ENCODE measurements around the gene C9orf72.
"Not testable (repeated sequence)": the region's sequence is repeated elsewhere in the genome, so short reads cannot be mapped to it uniquely, and the experiment has no call there.

The C9orf72 gene

DNA sequence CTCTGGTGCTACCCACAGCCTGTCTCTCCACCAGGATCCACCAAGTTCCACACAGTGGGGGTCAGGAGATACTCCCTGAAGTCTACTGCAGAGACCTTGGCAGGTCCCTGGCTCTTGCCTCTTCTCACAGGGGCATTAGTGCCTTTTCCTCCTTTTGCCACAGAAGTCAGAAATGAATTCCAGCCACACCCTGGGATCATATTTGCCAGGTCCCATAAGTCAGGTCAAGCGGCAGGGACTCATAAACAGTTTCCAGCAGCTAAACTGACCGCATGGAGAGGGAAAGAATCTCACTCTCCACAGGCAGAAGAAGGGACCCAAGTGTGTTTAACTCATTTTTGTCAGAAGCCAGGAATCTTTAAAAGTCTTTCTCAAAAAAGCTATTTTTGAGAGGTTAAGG is 62.5 kb downstream of the C9orf72 start:
- DNase-seq: no peak

DNA sequence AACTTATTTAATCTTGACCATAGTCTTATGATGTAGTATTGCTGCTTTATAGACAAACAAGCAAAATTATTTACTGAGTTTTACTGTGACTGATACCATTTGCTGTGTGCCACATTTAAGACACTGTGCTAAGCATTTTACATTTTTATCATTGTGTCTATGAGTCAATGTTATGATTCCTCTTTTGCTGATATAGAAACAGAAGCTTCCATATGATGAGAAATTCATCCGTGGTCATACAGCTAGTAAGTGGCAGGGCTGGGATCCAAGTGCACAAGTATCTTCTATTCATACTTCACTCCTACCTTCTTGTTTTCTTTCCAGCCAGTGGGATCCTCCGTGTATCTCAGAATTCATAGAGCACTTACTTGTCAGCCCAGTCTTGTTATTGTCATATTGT is 66.3 kb downstream of the C9orf72 start:
- no peak for DNase-seq

DNA sequence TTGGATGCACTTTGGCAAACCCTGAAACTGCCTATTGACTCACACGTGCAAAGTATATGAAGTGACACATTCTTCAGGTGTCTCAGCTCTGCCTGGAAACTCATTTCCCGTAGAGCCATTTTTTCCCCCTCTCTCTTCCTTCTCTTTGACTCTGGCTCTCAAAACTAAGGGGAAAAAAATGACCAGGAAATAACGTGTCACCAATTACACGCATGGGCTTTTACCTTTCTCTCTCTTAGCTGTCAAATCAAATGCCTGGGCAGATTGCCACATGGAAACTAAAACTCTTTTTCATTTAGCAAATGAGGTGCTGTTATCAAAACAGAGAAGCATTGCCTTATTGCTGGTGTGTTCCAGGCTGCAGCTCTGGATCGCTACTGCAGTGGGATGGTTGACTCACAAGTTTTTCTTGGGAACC is 67.5 kb downstream of the C9orf72 start:
- DNase-seq: no peak

GRCh38 chr9:27504259-27504658 is 69.0 kb downstream of the C9orf72 start:
- no peak for DNase-seq

GRCh38 chr9:27503623-27504022 is 69.7 kb downstream of the C9orf72 start:
- no peak for DNase-seq

DNA sequence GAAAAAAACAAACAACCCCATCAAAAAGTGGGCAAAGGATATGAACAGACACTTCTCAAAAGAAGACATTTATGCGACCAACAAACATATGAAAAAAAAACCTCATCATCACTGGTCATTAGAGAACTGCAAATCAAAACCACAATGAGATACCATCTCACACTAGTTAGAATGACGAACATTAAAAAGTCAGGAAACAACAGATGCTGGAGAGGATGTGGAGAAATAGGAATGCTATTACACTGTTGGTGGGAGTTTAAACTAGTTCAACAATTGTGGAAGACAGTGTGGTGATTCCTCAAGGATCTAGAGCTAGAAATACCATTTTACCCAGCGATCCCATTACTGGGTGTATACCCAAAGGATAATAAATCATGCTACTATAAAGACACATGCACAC is 72.4 kb downstream of the C9orf72 start:
- DNase-seq: not testable (repeated sequence)

DNA sequence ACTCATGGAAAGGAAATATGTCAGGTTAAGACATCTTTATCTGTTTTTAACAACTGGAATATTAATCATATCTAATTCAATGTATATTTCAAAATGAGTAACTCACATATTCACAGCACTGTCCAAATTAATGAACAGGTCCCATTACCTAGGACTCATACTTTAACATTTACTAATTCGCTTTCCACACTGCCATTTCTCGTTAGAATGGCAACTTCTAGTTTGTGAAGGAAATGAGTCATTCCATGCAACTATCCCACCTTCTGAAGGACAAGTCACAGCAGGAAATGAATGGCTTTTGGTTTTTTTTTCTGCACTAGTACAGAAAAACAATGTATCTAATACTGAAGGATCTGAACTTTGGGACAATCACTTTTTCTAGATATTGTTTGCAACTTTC is 73.8 kb downstream of the C9orf72 start:
- DNase-seq: no peak

DNA sequence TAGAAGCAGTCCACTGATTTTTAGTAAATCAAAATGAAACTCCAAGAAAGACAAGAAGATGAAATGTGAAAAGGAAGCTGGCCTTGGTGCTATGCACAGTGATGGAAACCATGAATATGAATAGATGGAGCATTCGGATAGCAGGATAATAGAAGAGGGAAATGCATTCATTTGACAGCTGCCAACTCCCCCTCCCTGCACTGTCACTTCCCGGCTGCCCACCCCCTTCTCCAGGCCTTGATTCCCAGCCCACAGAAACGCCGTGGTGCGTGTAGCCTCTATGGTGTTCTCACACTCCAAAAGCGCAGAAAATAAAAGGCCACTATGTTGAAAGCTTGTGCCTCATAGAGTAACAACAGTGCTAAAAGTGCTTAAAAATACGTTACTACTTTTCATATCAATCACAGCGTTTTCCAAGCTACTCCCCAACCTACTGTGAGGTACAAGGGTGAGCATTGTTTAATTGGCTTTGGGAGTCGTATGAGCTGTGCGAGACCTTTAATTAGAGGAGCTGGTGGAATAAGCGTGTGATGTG is 75.3 kb downstream of the C9orf72 start:
- DNase-seq: no peak

Measured in NCI-H526 (cell line).